ENCODE results near the gene TIMM13. TPM values are rescaled to one million over a fixed set of nuclear protein-coding genes. Genes with fewer than 3 reads are reported as not detected.
"Not testable (repeated sequence)": the region's sequence is repeated elsewhere in the genome, so short reads cannot be mapped to it uniquely, and the experiment has no call there.

The TIMM13 gene
- total RNA-seq, 1 donor from 2014 or later = 39.5 TPM

GRCh38 chr19:2410023-2410422, 17.4 kb downstream of the TIMM13 start:
- DNase-seq (ENCODE audit: low read depth) (no peak), FAIRE-seq (no peak)
- no peaks in the 10 kb centered on the region for H3K27me3 ChIP-seq (ENCODE audit: control insufficient read depth, insufficient read depth, low read length)
- no peak overlapping the region for H3K4me3 ChIP-seq (ENCODE audit: low read depth, low read length)
- no peaks in the 10 kb centered on the region for H3K36me3 ChIP-seq (ENCODE audit: control insufficient read depth, insufficient read depth, low read length)
- TF ChIP-seq, protein P1, sequence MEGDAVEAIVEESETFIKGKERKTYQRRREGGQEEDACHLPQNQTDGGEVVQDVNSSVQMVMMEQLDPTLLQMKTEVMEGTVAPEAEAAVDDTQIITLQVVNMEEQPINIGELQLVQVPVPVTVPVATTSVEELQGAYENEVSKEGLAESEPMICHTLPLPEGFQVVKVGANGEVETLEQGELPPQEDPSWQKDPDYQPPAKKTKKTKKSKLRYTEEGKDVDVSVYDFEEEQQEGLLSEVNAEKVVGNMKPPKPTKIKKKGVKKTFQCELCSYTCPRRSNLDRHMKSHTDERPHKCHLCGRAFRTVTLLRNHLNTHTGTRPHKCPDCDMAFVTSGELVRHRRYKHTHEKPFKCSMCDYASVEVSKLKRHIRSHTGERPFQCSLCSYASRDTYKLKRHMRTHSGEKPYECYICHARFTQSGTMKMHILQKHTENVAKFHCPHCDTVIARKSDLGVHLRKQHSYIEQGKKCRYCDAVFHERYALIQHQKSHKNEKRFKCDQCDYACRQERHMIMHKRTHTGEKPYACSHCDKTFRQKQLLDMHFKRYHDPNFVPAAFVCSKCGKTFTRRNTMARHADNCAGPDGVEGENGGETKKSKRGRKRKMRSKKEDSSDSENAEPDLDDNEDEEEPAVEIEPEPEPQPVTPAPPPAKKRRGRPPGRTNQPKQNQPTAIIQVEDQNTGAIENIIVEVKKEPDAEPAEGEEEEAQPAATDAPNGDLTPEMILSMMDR (IDR thresholded peaks at IDR 0.05; ENCODE audit: insufficient read depth, low read length, severe bottlenecking) = no peak

DNA sequence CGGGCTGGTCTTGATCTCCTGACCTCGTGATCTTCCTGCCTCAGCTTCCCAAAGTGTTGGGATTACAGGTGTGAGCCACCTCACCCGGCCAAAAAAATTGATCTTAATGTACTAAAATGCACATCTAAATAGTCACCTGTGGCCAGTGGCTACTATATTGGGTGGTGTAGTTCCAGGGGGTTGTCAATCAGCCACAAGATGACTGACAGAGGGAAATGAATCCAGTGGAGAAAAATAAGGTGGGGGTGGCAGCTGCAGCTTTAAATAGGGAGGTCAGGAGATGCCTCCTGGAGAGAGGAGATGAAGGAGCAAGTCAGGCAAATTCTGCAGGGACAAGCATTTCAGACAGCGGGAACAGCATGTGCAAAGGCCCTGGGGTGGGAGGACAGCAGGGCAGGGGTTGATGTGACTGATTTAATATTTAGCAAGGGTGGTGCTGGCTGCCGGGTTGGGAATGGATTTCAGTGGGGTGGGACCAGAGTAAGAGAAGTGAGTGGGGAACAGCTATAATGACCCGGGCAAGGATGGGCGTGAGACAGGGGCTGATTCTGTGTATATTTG, 18.0 kb downstream of the TIMM13 start:
- H3K36me3 ChIP-seq (ENCODE audit: control insufficient read depth, insufficient read depth, low read length) = no peaks in the 10 kb centered on the region
- TF ChIP-seq, protein P1 (IDR thresholded peaks at IDR 0.05; ENCODE audit: insufficient read depth, low read length, severe bottlenecking) = no peak
- no peak overlapping the region for H3K4me3 ChIP-seq (ENCODE audit: low read depth, low read length)
- H3K27me3 ChIP-seq (ENCODE audit: control insufficient read depth, insufficient read depth, low read length) = no peaks in the 10 kb centered on the region
- DNase-seq (ENCODE audit: low read depth) (no peak), FAIRE-seq (no peak)

GRCh38 chr19:2408247-2408646, 19.1 kb downstream of the TIMM13 start:
- no peak for DNase-seq (ENCODE audit: low read depth)
- TF ChIP-seq, protein P1 (IDR thresholded peaks at IDR 0.05; ENCODE audit: insufficient read depth, low read length, severe bottlenecking) = no peak
- Histone ChIP-seq H3K27me3 (ENCODE audit: control insufficient read depth, insufficient read depth, low read length) (no peaks in the 10 kb centered on the region), H3K36me3 (ENCODE audit: control insufficient read depth, insufficient read depth, low read length) (no peaks in the 10 kb centered on the region), H3K4me3 (ENCODE audit: low read depth, low read length) (no peak overlapping the region)
- no peak for FAIRE-seq

DNA sequence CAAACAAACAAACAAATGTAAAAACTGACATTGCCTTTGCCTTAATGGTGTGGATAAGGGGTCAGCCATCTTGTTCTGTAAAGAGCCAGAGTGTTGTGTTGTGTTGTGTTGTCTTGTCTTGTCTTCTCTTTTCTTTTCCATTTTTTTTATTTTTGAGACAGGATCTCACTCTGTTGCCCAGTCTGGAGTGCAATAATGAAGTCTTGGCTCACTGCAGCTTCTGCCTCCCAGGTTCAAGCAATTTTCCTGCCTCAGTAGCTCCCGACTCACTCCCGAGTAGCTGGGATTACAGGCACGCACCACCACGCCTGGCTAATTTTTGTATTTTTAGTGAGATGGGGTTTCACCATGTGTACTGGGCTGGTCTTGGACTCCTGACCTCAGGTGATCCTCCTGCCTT, 27.8 kb downstream of the TIMM13 start:
- TF ChIP-seq, protein P1 (IDR thresholded peaks at IDR 0.05; ENCODE audit: insufficient read depth, low read length, severe bottlenecking) = no peak
- no peak overlapping the region for H3K4me3 ChIP-seq (ENCODE audit: low read depth, low read length)
- DNase-seq (ENCODE audit: low read depth) (no peak), FAIRE-seq (no peak)
- H3K36me3 ChIP-seq (ENCODE audit: control insufficient read depth, insufficient read depth, low read length) = no peaks in the 10 kb centered on the region
- no peaks in the 10 kb centered on the region for H3K27me3 ChIP-seq (ENCODE audit: control insufficient read depth, insufficient read depth, low read length)

GRCh38 chr19:2398735-2399305, 28.6 kb downstream of the TIMM13 start:
- TF ChIP-seq, protein P1 (IDR thresholded peaks at IDR 0.05; ENCODE audit: insufficient read depth, low read length, severe bottlenecking) = no peak
- FAIRE-seq = no peak
- Histone ChIP-seq H3K36me3 (ENCODE audit: control insufficient read depth, insufficient read depth, low read length) (no peaks in the 10 kb centered on the region), H3K4me3 (ENCODE audit: low read depth, low read length) (no peak overlapping the region), H3K27me3 (ENCODE audit: control insufficient read depth, insufficient read depth, low read length) (no peaks in the 10 kb centered on the region)
- DNase-seq (ENCODE audit: low read depth) = no peak

DNA sequence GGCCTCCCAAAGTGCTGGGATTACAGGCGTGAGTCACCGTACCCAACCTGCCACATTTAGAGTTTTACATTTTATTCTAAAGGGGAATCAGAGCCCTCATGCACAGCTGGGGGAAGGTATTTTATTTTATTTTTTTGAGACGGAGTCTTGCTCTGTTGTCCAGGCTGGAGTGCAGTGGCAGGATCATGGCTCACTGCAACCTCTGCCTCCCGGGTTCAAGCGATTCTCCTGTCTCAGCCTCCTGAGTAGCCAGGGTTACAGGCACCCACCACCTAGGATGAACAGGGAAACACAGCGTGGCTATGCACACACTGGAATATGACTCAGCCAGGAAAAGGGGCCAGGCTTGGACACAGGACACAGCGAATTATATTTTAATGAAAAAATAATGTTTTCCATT, 30.2 kb downstream of the TIMM13 start:
- H3K4me3 ChIP-seq (ENCODE audit: low read depth, low read length); FAIRE-seq; DNase-seq (ENCODE audit: low read depth); H3K36me3 ChIP-seq (ENCODE audit: control insufficient read depth, insufficient read depth, low read length); H3K27me3 ChIP-seq (ENCODE audit: control insufficient read depth, insufficient read depth, low read length): not testable (repeated sequence)

DNA sequence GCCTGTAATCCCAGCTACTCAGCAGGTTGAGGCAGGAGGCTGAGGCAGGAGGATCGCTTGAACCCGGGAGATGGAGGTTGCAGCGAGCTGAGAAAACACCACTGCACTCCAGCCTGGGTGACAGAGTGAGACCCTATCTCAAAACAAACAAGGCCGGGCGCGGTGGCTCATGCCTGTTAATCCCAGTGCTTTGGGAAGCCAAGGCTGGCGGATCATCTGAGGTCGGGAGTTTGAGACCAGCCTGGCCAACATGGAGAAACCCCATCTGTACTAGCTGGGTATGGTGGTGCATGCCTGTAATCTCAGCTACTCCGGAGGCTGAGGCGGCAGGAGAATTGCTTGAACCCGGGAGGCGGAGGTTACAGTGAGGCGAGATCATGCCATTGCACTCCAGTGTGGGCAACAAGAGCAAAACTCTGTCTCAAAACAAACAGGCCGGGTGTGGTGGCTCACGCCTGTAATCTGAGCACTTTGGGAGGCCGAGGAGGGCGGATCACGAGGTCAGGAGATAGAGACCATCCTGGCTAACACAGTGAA, 32.0 kb downstream of the TIMM13 start:
- H3K36me3 ChIP-seq (ENCODE audit: control insufficient read depth, insufficient read depth, low read length); H3K27me3 ChIP-seq (ENCODE audit: control insufficient read depth, insufficient read depth, low read length); FAIRE-seq; DNase-seq (ENCODE audit: low read depth); H3K4me3 ChIP-seq (ENCODE audit: low read depth, low read length): not testable (repeated sequence)
